ENCODE results near the gene LCORL. TPM values are rescaled to one million over a fixed set of nuclear protein-coding genes. Genes with fewer than 3 reads are reported as not detected.

Gene LCORL
- total RNA-seq, 1 donor: 15.9 TPM

DNA sequence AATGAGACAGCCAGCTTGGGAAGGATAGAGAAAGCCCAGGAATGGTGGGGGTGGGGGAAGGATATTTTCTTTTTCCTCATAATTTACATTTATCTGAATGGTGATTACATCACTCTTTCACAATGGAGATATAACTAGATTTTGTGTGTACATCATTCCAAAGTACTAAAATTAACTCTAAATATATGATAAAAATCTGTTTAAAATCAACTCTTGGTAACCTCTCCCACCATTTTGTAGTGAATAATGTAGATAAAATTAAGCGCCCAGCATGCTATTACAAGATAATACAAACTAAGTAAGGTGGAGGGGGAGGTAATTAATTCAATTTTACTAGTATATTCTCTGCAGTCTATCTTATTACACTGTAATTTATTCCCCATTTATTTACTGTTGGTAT is 131.9 kb downstream of the LCORL start:
- no peak for TF ChIP-seq CTCF (IDR thresholded peaks at IDR 0.05; ENCODE audit: extremely low read depth, low read depth, low read length)
- Histone ChIP-seq H3K27me3 (ENCODE audit: insufficient read depth, low read length) (no peaks in the 10 kb centered on the region), H3K36me3 (ENCODE audit: insufficient read depth, low read length) (no peaks in the 10 kb centered on the region), H3K27ac (ENCODE audit: low read depth, low read length) (no peak overlapping the region), H2AFZ (ENCODE audit: low read length) (no peak overlapping the region), H3K4me2 (ENCODE audit: insufficient read depth, low read length) (no peak overlapping the region), H3K4me3 (ENCODE audit: insufficient read depth, low read length) (no peak overlapping the region), H3K79me2 (ENCODE audit: insufficient read depth, low read length) (no peaks in the 10 kb centered on the region), H3K4me1 (ENCODE audit: insufficient read depth, low read length) (no peaks in the 10 kb centered on the region), H3K9me3 (ENCODE audit: low read depth, low read length) (no peaks in the 10 kb centered on the region), H4K20me1 (ENCODE audit: insufficient read depth, low read length) (no peaks in the 10 kb centered on the region)
- no peak for DNase-seq (ENCODE audit: insufficient read length, low spot score, missing footprints)

GRCh38 chr4:17884511-17884910 is 137.0 kb downstream of the LCORL start:
- H3K27me3 ChIP-seq (ENCODE audit: insufficient read depth, low read length): no peaks in the 10 kb centered on the region
- H4K20me1 ChIP-seq (ENCODE audit: insufficient read depth, low read length): no peaks in the 10 kb centered on the region
- H3K4me3 ChIP-seq (ENCODE audit: insufficient read depth, low read length): no peak overlapping the region
- no peak for DNase-seq (ENCODE audit: insufficient read length, low spot score, missing footprints)
- H3K27ac ChIP-seq (ENCODE audit: low read depth, low read length): no peak overlapping the region
- no peak overlapping the region for H3K4me2 ChIP-seq (ENCODE audit: insufficient read depth, low read length)
- H2AFZ ChIP-seq (ENCODE audit: low read length): no peak overlapping the region
- H3K9me3 ChIP-seq (ENCODE audit: low read depth, low read length): no peaks in the 10 kb centered on the region
- H3K36me3 ChIP-seq (ENCODE audit: insufficient read depth, low read length): no peaks in the 10 kb centered on the region
- H3K4me1 ChIP-seq (ENCODE audit: insufficient read depth, low read length): peaks cover 5% of the 10 kb centered on the region
- H3K79me2 ChIP-seq (ENCODE audit: insufficient read depth, low read length): no peaks in the 10 kb centered on the region
- no peak for TF ChIP-seq CTCF (IDR thresholded peaks at IDR 0.05; ENCODE audit: extremely low read depth, low read depth, low read length)

DNA sequence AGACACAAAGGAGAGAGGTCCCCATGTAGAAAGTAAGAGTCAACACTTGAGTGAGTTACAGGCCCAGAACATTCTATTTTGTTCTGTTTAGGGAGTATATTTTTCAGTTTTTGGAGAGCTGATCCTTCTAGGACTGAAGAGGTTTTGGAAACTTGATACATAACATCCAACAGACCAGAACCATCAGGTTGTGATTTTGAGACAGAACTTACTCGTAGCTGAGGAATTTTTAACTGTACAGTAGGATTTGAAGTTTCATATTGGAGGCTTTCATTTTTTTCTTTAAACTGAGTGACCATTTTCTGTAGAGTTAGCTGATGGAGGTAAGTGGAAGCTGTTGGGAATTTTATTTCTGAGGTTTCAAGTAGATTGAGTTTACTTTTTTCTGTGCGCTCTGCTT is 137.5 kb downstream of the LCORL start:
- peaks cover 5% of the 10 kb centered on the region for H3K4me1 ChIP-seq (ENCODE audit: insufficient read depth, low read length)
- DNase-seq (ENCODE audit: insufficient read length, low spot score, missing footprints): no peak
- H3K27ac ChIP-seq (ENCODE audit: low read depth, low read length): no peak overlapping the region
- no peak overlapping the region for H3K4me3 ChIP-seq (ENCODE audit: insufficient read depth, low read length)
- H3K36me3 ChIP-seq (ENCODE audit: insufficient read depth, low read length): no peaks in the 10 kb centered on the region
- H3K79me2 ChIP-seq (ENCODE audit: insufficient read depth, low read length): no peaks in the 10 kb centered on the region
- H3K27me3 ChIP-seq (ENCODE audit: insufficient read depth, low read length): no peaks in the 10 kb centered on the region
- no peak overlapping the region for H3K4me2 ChIP-seq (ENCODE audit: insufficient read depth, low read length)
- H2AFZ ChIP-seq (ENCODE audit: low read length): no peak overlapping the region
- H4K20me1 ChIP-seq (ENCODE audit: insufficient read depth, low read length): no peaks in the 10 kb centered on the region
- H3K9me3 ChIP-seq (ENCODE audit: low read depth, low read length): no peaks in the 10 kb centered on the region
- no peak for TF ChIP-seq CTCF (IDR thresholded peaks at IDR 0.05; ENCODE audit: extremely low read depth, low read depth, low read length)

DNA sequence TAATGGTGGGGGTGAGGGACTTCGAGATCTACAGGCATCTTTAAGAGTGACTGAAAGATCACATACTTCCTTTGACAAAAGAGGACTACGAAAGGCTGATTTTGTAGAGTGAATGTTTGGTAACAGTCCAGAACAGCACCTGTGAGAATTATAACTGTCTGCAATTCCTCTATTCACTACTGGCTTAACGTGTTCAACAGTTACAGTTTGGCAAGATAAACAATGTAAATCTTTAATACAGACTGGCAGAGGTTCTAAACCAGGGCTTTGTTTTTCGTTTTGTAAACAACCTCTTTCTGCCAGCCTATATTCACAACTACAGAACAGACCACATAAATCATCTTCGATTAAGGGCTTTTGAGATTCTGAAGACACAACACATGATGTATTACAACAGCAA is 143.9 kb downstream of the LCORL start:
- no peaks in the 10 kb centered on the region for H3K36me3 ChIP-seq (ENCODE audit: insufficient read depth, low read length)
- no peak overlapping the region for H2AFZ ChIP-seq (ENCODE audit: low read length)
- H3K4me3 ChIP-seq (ENCODE audit: insufficient read depth, low read length): no peak overlapping the region
- TF ChIP-seq CTCF (IDR thresholded peaks at IDR 0.05; ENCODE audit: extremely low read depth, low read depth, low read length): no peak
- H3K9me3 ChIP-seq (ENCODE audit: low read depth, low read length): no peaks in the 10 kb centered on the region
- no peaks in the 10 kb centered on the region for H3K79me2 ChIP-seq (ENCODE audit: insufficient read depth, low read length)
- no peaks in the 10 kb centered on the region for H3K27me3 ChIP-seq (ENCODE audit: insufficient read depth, low read length)
- no peak overlapping the region for H3K27ac ChIP-seq (ENCODE audit: low read depth, low read length)
- H3K4me2 ChIP-seq (ENCODE audit: insufficient read depth, low read length): no peak overlapping the region
- H4K20me1 ChIP-seq (ENCODE audit: insufficient read depth, low read length): no peaks in the 10 kb centered on the region
- H3K4me1 ChIP-seq (ENCODE audit: insufficient read depth, low read length): no peaks in the 10 kb centered on the region
- DNase-seq (ENCODE audit: insufficient read length, low spot score, missing footprints): no peak
